PC-9 (cell line): Measurements from ENCODE around the gene ELF2. TPM values are rescaled to one million over a fixed set of nuclear protein-coding genes. Genes with fewer than 3 reads are reported as not detected.
A peak's percentile ranks its signal among the peaks of the same experiment; 100 is the strongest.

Experiments
- BruUV-seq: library from RNA; stranded (reverse); fragments of 400-500 nt; replicated peaks from 2 replicates; lab custom pipeline; 2021; lab: Mats Ljungman, UMichigan
- CTCF ChIA-PET: fragments of 300-600 bp; sonication (Branson Sonifier 250); formaldehyde crosslinking; loops from one replicate; lab custom pipeline; 2022; ENCODE audit warnings: antibody characterized with exemption; lab: Charles Lee
- POLR2A ChIA-PET: fragments of 300-600 bp; sonication (Branson Sonifier 250); formaldehyde crosslinking; loops from one replicate; lab custom pipeline; 2022; ENCODE audit warnings: antibody characterized with exemption; ENCODE audit not compliant: unreplicated experiment; lab: Charles Lee
- DNase-seq, 2 experiments: peaks; one replicate each; pipeline versions ENCODE4 v3.0.0 to v3.0.0-alpha.2; 2015 to 2022; ENCODE audit warnings: mixed read lengths in 1 of 2
- H2AFZ ChIP-seq: fragments of 200-600 bp; sonication (generic); 2 replicates; pipeline ENCODE4 v1.8.1; 2017; ENCODE audit warnings: antibody characterized with exemption
- H3F3A ChIP-seq: fragments of 200-600 bp; sonication (generic); 2 replicates; pipeline ENCODE4 v1.8.1; 2017; ENCODE audit warnings: antibody characterized with exemption, mild to moderate bottlenecking, low read depth; ENCODE audit not compliant: insufficient read depth
- H3K27ac ChIP-seq: fragments of 200-600 bp; sonication (generic); 2 replicates; pipeline ENCODE4 v1.6.1; 2016; ENCODE audit warnings: mixed run types
- H3K27me3 ChIP-seq: fragments of 200-600 bp; sonication (generic); 2 replicates; pipeline ENCODE4 v1.6.1; 2016; ENCODE audit warnings: low read depth, mixed run types; ENCODE audit not compliant: insufficient read depth
- H3K36me3 ChIP-seq: fragments of 200-600 bp; sonication (generic); 2 replicates; pipeline ENCODE4 v1.6.1; 2016; ENCODE audit warnings: low read depth, mixed run types
- H3K4me1 ChIP-seq: fragments of 200-600 bp; sonication (generic); replicated peaks from 2 replicates; pipeline ENCODE4 v1.6.1; 2016; ENCODE audit warnings: mixed run types; ENCODE audit not compliant: insufficient read depth
- H3K4me2 ChIP-seq: fragments of 200-600 bp; sonication (generic); 2 replicates; pipeline ENCODE4 v1.6.1; 2017; ENCODE audit warnings: mixed run types
- H3K4me3 ChIP-seq: fragments of 200-600 bp; sonication (generic); 2 replicates; pipeline ENCODE4 v1.6.1; 2016; ENCODE audit warnings: mixed run types
- H3K79me2 ChIP-seq: fragments of 200-600 bp; sonication (generic); 2 replicates; pipeline ENCODE4 v1.6.1; 2017; ENCODE audit warnings: low read depth, mixed run types
- H3K9me2 ChIP-seq: fragments of 200-600 bp; sonication (generic); 2 replicates; pipeline ENCODE4 v1.8.1; 2017; ENCODE audit warnings: mild to moderate bottlenecking; ENCODE audit not compliant: insufficient read depth
- H3K9me3 ChIP-seq: fragments of 200-600 bp; sonication (generic); 2 replicates; pipeline ENCODE4 v1.8.1; 2016; ENCODE audit warnings: low read depth; ENCODE audit not compliant: insufficient read depth
- H4K20me1 ChIP-seq: fragments of 200-600 bp; sonication (generic); 2 replicates; pipeline ENCODE4 v1.8.1; 2017; ENCODE audit not compliant: insufficient read depth
- CTCF ChIP-seq: fragments of 200-600 bp; sonication (generic); conservative IDR thresholded peaks from 2 replicates; pipeline ENCODE4 v1.6.1; 2017; ENCODE audit warnings: mixed run types, antibody characterized with exemption, mild to moderate bottlenecking, moderate library complexity
- EZH2 ChIP-seq: fragments of 200-600 bp; sonication (generic); IDR thresholded peaks from 2 replicates; pipeline ENCODE4 v1.8.0; 2017; ENCODE audit warnings: antibody characterized with exemption, low read depth
- intact Hi-C: fragments of 100-400 bp; cut with micrococcal nuclease; formaldehyde crosslinking; loops from one replicate; pipeline ENCODE4 v1.10.0; 2022; ENCODE audit not compliant: unreplicated experiment
- total RNA-seq: library from RNA; stranded (reverse); gene quantifications from 2 replicates; pipeline ENCODE4 v1.2.3, GENCODE V29; 2021

Gene ELF2
- total RNA-seq, 1 experiment from 2014 or later: 30.7 TPM

- ChIA-PET CTCF (interaction anchor here (0.6 to 1.2 kb wide), 2 partner anchors 15 to 1469 kb away, joined by 6 to 9 read pairs; no protein-coding TSS in a partner anchor), POLR2A (interaction anchor here (0.6 kb wide), 1 partner anchor 38 kb away, joined by 3 read pairs; no protein-coding TSS in a partner anchor)
- H3K4me3 ChIP-seq: peak overlapping the region; percentile 73
- peak overlapping the region; percentile 85 for H3K4me2 ChIP-seq
- intact Hi-C loops: loop anchor here (5.0 kb wide), 1 partner anchor 286 kb away; the partner anchor contains the start of genes NAA15 and NDUFC1
- H4K20me1 ChIP-seq: no peaks in the 10 kb centered on the region
- peaks cover 30% of the 10 kb centered on the region for H3K4me1 ChIP-seq
- H3F3A ChIP-seq: peaks cover 18% of the 10 kb centered on the region
- H2AFZ ChIP-seq: peak overlapping the region; percentile 69; the same call in 1 of the 2 replicates
- no peaks in the 10 kb centered on the region; the same call in 1 of the 2 replicates for H3K36me3 ChIP-seq
- H3K9me2 ChIP-seq: no peaks in the 10 kb centered on the region
- no peak for DNase-seq
- no peaks in the 10 kb centered on the region for H3K27me3 ChIP-seq
- no peaks in the 10 kb centered on the region for H3K9me3 ChIP-seq
- H3K27ac ChIP-seq: peak overlapping the region; percentile 92
- TF ChIP-seq CTCF (no peak), EZH2 (no peak)
- peaks cover 38% of the 10 kb centered on the region for H3K79me2 ChIP-seq
- BruUV-seq: TSS peak; percentile 37
Measured at GRCh38 chr4:139015948-139016471, 161.0 kb downstream of the ELF2 start.

- POLR2A ChIA-PET: interaction anchor here (0.6 to 0.7 kb wide), 6 partner anchors 15 to 1022 kb away, joined by 3 to 11 read pairs (median 3); no protein-coding TSS in a partner anchor
- TF ChIP-seq EZH2 (no peak), CTCF (no peak)
- Histone ChIP-seq H3K36me3 (no peaks in the 10 kb centered on the region; the same call in 1 of the 2 replicates), H3K4me2 (peak within 1 kb of the TSS; percentile 85), H2AFZ (peak within 1 kb of the TSS; percentile 69; the same call in 1 of the 2 replicates), H3K9me2 (no peaks in the 10 kb centered on the region), H3F3A (peaks cover 18% of the 10 kb centered on the region), H3K4me1 (peaks cover 30% of the 10 kb centered on the region), H3K27ac (peak within 1 kb of the TSS; percentile 92), H3K79me2 (peaks cover 38% of the 10 kb centered on the region), H4K20me1 (no peaks in the 10 kb centered on the region), H3K4me3 (peak within 1 kb of the TSS; percentile 73), H3K9me3 (no peaks in the 10 kb centered on the region), H3K27me3 (no peaks in the 10 kb centered on the region)
- CTCF ChIA-PET: no interaction called here
- no TSS peak for BruUV-seq
- peak; percentile 71 to 87 for DNase-seq
- intact Hi-C loops: loop anchor here (5.0 kb wide), 1 partner anchor 287 kb away; the partner anchor contains the start of genes NAA15 and NDUFC1
Measured at GRCh38 chr4:139015269-139015947, 161.6 kb downstream of the ELF2 start, which contains the start of gene NOCT. Gene NOCT (plus strand): TSS chr4:139015781. CDS start chr4:139015982, 201 bp downstream.
